Endothelial cell of umbilical vein (primary cell): ENCODE results near the gene BCL2L13. TPM values are rescaled to one million over a fixed set of nuclear protein-coding genes. Genes with fewer than 3 reads are reported as not detected.

Source experiments
- BruUV-seq: library from RNA; stranded (reverse); fragments of 400-500 nt; replicated peaks from 2 replicates; lab custom pipeline; 2021; lab: Mats Ljungman, UMichigan
- CTCF ChIA-PET: fragments of 300-600, 350-600 bp; sonication (Branson Sonifier 250); formaldehyde crosslinking; loops from one replicate; lab custom pipeline; 2021; ENCODE audit warnings: antibody characterized with exemption, inconsistent platforms; lab: Charles Lee
- POLR2A ChIA-PET: fragments of 300-600, 350-600 bp; sonication (Branson Sonifier 250); formaldehyde crosslinking; loops from one replicate; lab custom pipeline; 2021; ENCODE audit warnings: antibody characterized with exemption, inconsistent platforms; lab: Charles Lee
- DNase-seq: peaks from one replicate; pipeline ENCODE4 v3.0.0-alpha.2; 2011; ENCODE audit warnings: low read depth, low spot score
- FAIRE-seq: peaks from 2 replicates; lab custom pipeline; 2011; peaks lifted over from hg19 to GRCh38; lab: Jason Lieb, UNC
- H2AFZ ChIP-seq: 2 replicates; pipeline ENCODE4 v1.6.0; 2012; ENCODE audit warnings: low read depth, low read length, control low read depth, inconsistent platforms
- H3K27ac ChIP-seq: 2 replicates; pipeline ENCODE4 v1.5.1; 2011; ENCODE audit warnings: low read depth, mild to moderate bottlenecking, control low read depth, low read length, moderate library complexity; ENCODE audit not compliant: insufficient read depth
- H3K27me3 ChIP-seq, 2 experiments: 2 replicates each; pipeline versions ENCODE4 v1.6.0 to v1.6.1; 2011; ENCODE audit warnings: low read length in 2 of 2, mixed read lengths in 1 of 2; ENCODE audit not compliant: control insufficient read depth in 2 of 2, insufficient read depth in 2 of 2
- H3K36me3 ChIP-seq, 2 experiments: 2 replicates in 1 of 2; 3 replicates in 1 of 2; pipeline ENCODE4 v1.5.1; 2011; ENCODE audit warnings: low read length in 2 of 2, mild to moderate bottlenecking in 1 of 2, moderate library complexity in 1 of 2; ENCODE audit not compliant: control insufficient read depth in 2 of 2, insufficient read depth in 2 of 2; ENCODE audit errors: extremely low read depth in 1 of 2
- H3K4me1 ChIP-seq: 3 replicates; pipeline ENCODE4 v1.5.1; 2011; ENCODE audit warnings: mild to moderate bottlenecking, low read length; ENCODE audit not compliant: control insufficient read depth, insufficient read depth; ENCODE audit errors: extremely low read depth
- H3K4me2 ChIP-seq: 2 replicates; pipeline ENCODE4 v1.6.1; 2011; ENCODE audit warnings: low read length, control low read depth, mixed read lengths; ENCODE audit not compliant: insufficient read depth
- H3K4me3 ChIP-seq, 3 experiments: fragments of 200-600 bp in 1 of 3; sonication (generic), shearing (Covaris generic) in 1 of 3; replicated peaks in 1 of 3; 2 replicates each; pipeline ENCODE4 v1.5.1; 2011 to 2016; ENCODE audit warnings: control low read depth in 3 of 3, low read length in 3 of 3, mild to moderate bottlenecking in 2 of 3, inconsistent platforms in 1 of 3, low read depth in 1 of 3, moderate library complexity in 1 of 3; ENCODE audit not compliant: insufficient read depth in 1 of 3
- H3K79me2 ChIP-seq: 2 replicates; pipeline ENCODE4 v1.6.0; 2012; ENCODE audit warnings: low read length, inconsistent platforms; ENCODE audit not compliant: control insufficient read depth, insufficient read depth
- H3K9ac ChIP-seq: replicated peaks from 2 replicates; pipeline ENCODE3; 2011; ENCODE audit warnings: low read length, control low read depth; ENCODE audit not compliant: insufficient read depth; ENCODE audit errors: extremely low read depth
- H3K9me1 ChIP-seq: replicated peaks from 3 replicates; pipeline ENCODE4 v1.6.0; 2011; ENCODE audit warnings: mild to moderate bottlenecking, low read length; ENCODE audit not compliant: control insufficient read depth, insufficient read depth; ENCODE audit errors: extremely low read depth
- H3K9me3 ChIP-seq: replicated peaks from 2 replicates; pipeline ENCODE4 v1.5.1; 2012; ENCODE audit warnings: low read length, inconsistent platforms; ENCODE audit not compliant: control insufficient read depth, insufficient read depth
- H4K20me1 ChIP-seq: replicated peaks from 2 replicates; pipeline ENCODE3; 2011; ENCODE audit warnings: mild to moderate bottlenecking, low read length; ENCODE audit not compliant: control insufficient read depth, insufficient read depth; ENCODE audit errors: extremely low read depth
- EZH2 ChIP-seq: IDR thresholded peaks from 2 replicates; pipeline ENCODE4 v1.6.1; 2012; ENCODE audit warnings: borderline replicate concordance, low read depth, mild to moderate bottlenecking, moderate library complexity, low read length, inconsistent platforms; ENCODE audit not compliant: severe bottlenecking
- FOS ChIP-seq: IDR thresholded peaks from 2 replicates; pipeline ENCODE4 v1.6.1; 2011; ENCODE audit warnings: mild to moderate bottlenecking, low read length, moderate library complexity, borderline replicate concordance; ENCODE audit not compliant: insufficient read depth
- GATA2 ChIP-seq: IDR thresholded peaks from 2 replicates; pipeline ENCODE4 v1.7.0; 2011; ENCODE audit warnings: low read depth, mild to moderate bottlenecking, moderate library complexity, mixed read lengths, low read length; ENCODE audit not compliant: insufficient read length, insufficient read depth
- JUN ChIP-seq: IDR thresholded peaks from 2 replicates; pipeline ENCODE4 v1.6.1; 2011; ENCODE audit warnings: borderline replicate concordance, low read depth; ENCODE audit not compliant: insufficient read length, insufficient read depth
- MAX ChIP-seq: IDR thresholded peaks from 2 replicates; pipeline ENCODE4 v1.6.1; 2011; ENCODE audit not compliant: insufficient read depth, insufficient read length
- MYC ChIP-seq: IDR thresholded peaks from one replicate; pipeline ENCODE4 v1.6.1; 2011; ENCODE audit warnings: mild to moderate bottlenecking, low read depth, low read length
- POLR2A ChIP-seq: IDR thresholded peaks from 2 replicates; pipeline ENCODE4 v1.6.1; 2012; ENCODE audit warnings: low read depth, mild to moderate bottlenecking, control low read depth, low read length
- POLR2AphosphoS5 ChIP-seq: IDR thresholded peaks from 2 replicates; pipeline ENCODE4 v1.6.1; 2012; ENCODE audit warnings: low read depth, mild to moderate bottlenecking, control low read depth, low read length, moderate library complexity; ENCODE audit not compliant: insufficient read depth
- dilution Hi-C: fragments of 300-500 bp; cut with MboI; formaldehyde crosslinking; loops from one replicate; pipeline ENCODE4 v1.15.0; 2019; ENCODE audit warnings: low sequenced_read_pairs; ENCODE audit not compliant: extremely low pct_ligation_motif_present
- intact Hi-C: fragments of 100-400 bp; cut with micrococcal nuclease; formaldehyde crosslinking; loops from one replicate; pipeline ENCODE4 v1.10.0; 2022
- polyA plus RNA-seq, 4 experiments: library from polyadenylated mRNA; depleted of rRNA in 3 of 4; stranded (reverse) in 3 of 4; unstranded in 1 of 4; fragments of >200 nt; gene quantifications; 2 replicates each; pipeline versions ENCODE4 v1.2.1 to v1.2.3, GENCODE V29; 2011 to 2012; ENCODE audit warnings: missing spikeins in 1 of 4
- total RNA-seq: library from RNA; stranded (reverse); gene quantifications from 2 replicates; pipeline ENCODE4 v1.2.3, GENCODE V29; 2021
- TF ChIP-seq, protein P1 (sequence below), 2 donors: IDR thresholded peaks; 1 replicate in 1 of 2; 2 replicates in 1 of 2; pipeline ENCODE4 v1.5.1; 2011; ENCODE audit warnings: low read length in 2 of 2, mild to moderate bottlenecking in 2 of 2, moderate library complexity in 2 of 2, control low read depth in 1 of 2, inconsistent platforms in 1 of 2, low read depth in 1 of 2; ENCODE audit not compliant: insufficient read depth in 1 of 2; ENCODE audit errors: extremely low read depth in 1 of 2

The BCL2L13 gene
- total and polyA plus RNA-seq, 2 donors (not counting 3 experiments of a cell fraction or from before 2014, with no cell fraction given): 28.1 to 36.2 TPM

DNA sequence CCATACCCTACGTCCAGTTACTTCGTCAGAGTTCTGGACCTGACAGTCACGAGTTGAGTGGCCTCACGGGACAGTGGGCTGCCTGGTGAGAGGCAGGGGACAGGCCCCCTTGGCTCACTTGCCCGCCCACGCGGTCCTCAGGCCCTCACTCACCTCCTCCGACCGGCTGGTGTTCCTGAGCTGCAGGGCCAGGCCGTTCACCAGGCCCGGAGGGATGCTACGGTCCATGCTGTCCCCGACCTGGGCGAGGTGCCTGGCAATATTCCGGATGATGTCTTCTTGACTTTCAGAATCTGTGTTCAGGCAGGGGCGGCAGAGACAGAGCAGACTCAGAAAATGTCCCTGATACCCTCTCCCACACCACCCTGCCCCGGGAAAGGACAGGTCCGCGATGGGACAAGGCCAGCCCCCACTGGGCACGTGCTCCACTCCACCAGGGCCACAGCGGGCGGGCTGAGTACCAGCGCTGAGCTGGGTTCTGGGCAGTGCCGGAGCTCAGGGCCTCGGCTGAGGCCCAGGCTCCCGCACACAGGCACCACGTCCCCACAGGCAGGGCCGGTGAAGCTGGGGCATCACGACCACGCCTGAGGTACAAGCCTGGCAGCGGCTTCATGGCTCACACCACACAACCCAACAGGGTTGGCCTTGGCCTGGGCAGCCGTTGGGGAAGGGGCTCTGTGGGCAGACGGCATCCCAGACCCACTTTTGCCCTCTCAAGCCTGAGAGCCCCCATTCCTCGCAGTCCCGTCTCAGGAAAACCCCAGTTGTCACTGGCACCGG is 100.8 kb downstream of the BCL2L13 start:
- H2AFZ ChIP-seq: no peak overlapping the region
- no peaks in the 10 kb centered on the region for H3K9me3 ChIP-seq
- H3K4me2 ChIP-seq: no peak overlapping the region
- H3K4me3 ChIP-seq: no peak overlapping the region
- H3K9ac ChIP-seq: no peak overlapping the region
- no peak overlapping the region for H3K27ac ChIP-seq
- no peaks in the 10 kb centered on the region for H3K79me2 ChIP-seq
- no peak for DNase-seq
- ChIA-PET POLR2A (no interaction called here), CTCF (interaction anchor here (1.1 to 5.7 kb wide), 5 partner anchors 46 to 338 kb away, joined by 3 to 122 read pairs (median 5); partner anchors contain the start of gene PEX26)
- H3K4me1 ChIP-seq: peaks cover under 1% of the 10 kb centered on the region
- peaks cover 2 to 12% of the 10 kb centered on the region in 2 experiments for H3K36me3 ChIP-seq
- no peak for TF ChIP-seq MYC
- TF ChIP-seq POLR2AphosphoS5: no peak
- no peak for TF ChIP-seq POLR2A
- TF ChIP-seq EZH2: no peak
- TF ChIP-seq, protein P1, sequence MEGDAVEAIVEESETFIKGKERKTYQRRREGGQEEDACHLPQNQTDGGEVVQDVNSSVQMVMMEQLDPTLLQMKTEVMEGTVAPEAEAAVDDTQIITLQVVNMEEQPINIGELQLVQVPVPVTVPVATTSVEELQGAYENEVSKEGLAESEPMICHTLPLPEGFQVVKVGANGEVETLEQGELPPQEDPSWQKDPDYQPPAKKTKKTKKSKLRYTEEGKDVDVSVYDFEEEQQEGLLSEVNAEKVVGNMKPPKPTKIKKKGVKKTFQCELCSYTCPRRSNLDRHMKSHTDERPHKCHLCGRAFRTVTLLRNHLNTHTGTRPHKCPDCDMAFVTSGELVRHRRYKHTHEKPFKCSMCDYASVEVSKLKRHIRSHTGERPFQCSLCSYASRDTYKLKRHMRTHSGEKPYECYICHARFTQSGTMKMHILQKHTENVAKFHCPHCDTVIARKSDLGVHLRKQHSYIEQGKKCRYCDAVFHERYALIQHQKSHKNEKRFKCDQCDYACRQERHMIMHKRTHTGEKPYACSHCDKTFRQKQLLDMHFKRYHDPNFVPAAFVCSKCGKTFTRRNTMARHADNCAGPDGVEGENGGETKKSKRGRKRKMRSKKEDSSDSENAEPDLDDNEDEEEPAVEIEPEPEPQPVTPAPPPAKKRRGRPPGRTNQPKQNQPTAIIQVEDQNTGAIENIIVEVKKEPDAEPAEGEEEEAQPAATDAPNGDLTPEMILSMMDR (IDR thresholded peaks at IDR 0.05; ENCODE audit: extremely low read depth in 1 of 2, insufficient read depth in 1 of 2, low read depth in 1 of 2, low read length in 2 of 2): no peak
- no peak for TF ChIP-seq GATA2
- TF ChIP-seq MAX: no peak
- no peak for TF ChIP-seq FOS
- no peak for TF ChIP-seq JUN
- no peaks in the 10 kb centered on the region for H3K9me1 ChIP-seq
- intact Hi-C loops: no loop called here
- BruUV-seq: no TSS peak
- dilution Hi-C loops: no loop called here
- no peaks in the 10 kb centered on the region for H3K27me3 ChIP-seq
- no peak for FAIRE-seq
- H4K20me1 ChIP-seq: no peaks in the 10 kb centered on the region
